B cell (primary cell): Measurements from ENCODE around the gene TEX101. TPM values are rescaled to one million over a fixed set of nuclear protein-coding genes. Genes with fewer than 3 reads are reported as not detected.
"Not testable (repeated sequence)": the region's sequence is repeated elsewhere in the genome, so short reads cannot be mapped to it uniquely, and the experiment has no call there.

ENCODE experiments used
- ATAC-seq: fragments of 200-7000 bp; cut with Tn5 transposase; one replicate; pipeline ENCODE4 v1.10.0; 2021; ENCODE audit warnings: low read depth, mild to moderate bottlenecking, moderate number of reproducible peaks, moderate library complexity
- CTCF ChIA-PET: fragments of 350-600 bp; sonication (Branson Sonifier 250); formaldehyde crosslinking; loops from one replicate; lab custom pipeline; 2021; ENCODE audit warnings: antibody characterized with exemption, inconsistent platforms; lab: Charles Lee
- POLR2A ChIA-PET: fragments of 350-600 bp; sonication (Branson Sonifier 250); formaldehyde crosslinking; loops from one replicate; lab custom pipeline; 2021; ENCODE audit warnings: antibody characterized with exemption; lab: Charles Lee
- DNase-seq: peaks from one replicate; pipeline ENCODE4 v3.0.0; 2013
- H2AFZ ChIP-seq: 2 replicates; pipeline ENCODE4 v1.6.1; 2012; ENCODE audit warnings: mild to moderate bottlenecking, low read depth, low read length; ENCODE audit not compliant: insufficient read depth, poor library complexity, severe bottlenecking
- H3K27ac ChIP-seq, 2 donors: 1 replicate in 1 of 2; 2 replicates in 1 of 2; pipeline ENCODE4 v1.5.1; 2012 to 2013; ENCODE audit warnings: low read length in 2 of 2, mild to moderate bottlenecking in 2 of 2, moderate library complexity in 1 of 2
- H3K27me3 ChIP-seq, 4 experiments: fragments of 200-600 bp in 1 of 4; sonication (generic) in 1 of 4; replicated peaks in 1 of 4; 1 replicate in 2 of 4; 2 replicates in 2 of 4; pipeline versions ENCODE4 v1.6.1 to v1.7.0; 2013 to 2016; ENCODE audit warnings: low read length in 3 of 4, mild to moderate bottlenecking in 2 of 4, mixed read lengths in 1 of 4, moderate library complexity in 1 of 4; ENCODE audit not compliant: insufficient read depth in 4 of 4, control insufficient read depth in 3 of 4; ENCODE audit errors: control extremely low read depth in 1 of 4
- H3K36me3 ChIP-seq, 2 experiments: replicated peaks in 1 of 2; 1 replicate in 1 of 2; 2 replicates in 1 of 2; pipeline versions ENCODE4 v1.6.1 to v1.7.1; 2013; ENCODE audit warnings: low read length in 1 of 2; ENCODE audit not compliant: insufficient read depth in 2 of 2, control insufficient read depth in 1 of 2; ENCODE audit errors: control extremely low read depth in 1 of 2, extremely low read depth in 1 of 2
- H3K4me1 ChIP-seq, 2 donors: fragments of 200-600 bp in 1 of 2; sonication (generic) in 1 of 2; 1 replicate in 1 of 2; 2 replicates in 1 of 2; pipeline versions ENCODE4 v1.5.1 to v1.6.1; 2013 to 2017; ENCODE audit warnings: low read length in 2 of 2; ENCODE audit not compliant: control insufficient read depth in 2 of 2, insufficient read depth in 2 of 2
- H3K4me2 ChIP-seq: replicated peaks from 2 replicates; pipeline ENCODE3; 2012; ENCODE audit warnings: mild to moderate bottlenecking, low read depth, low read length; ENCODE audit not compliant: poor library complexity, severe bottlenecking
- H3K4me3 ChIP-seq, 5 experiments: fragments of 200-600 bp in 1 of 5; sonication (generic) in 1 of 5; 1 replicate in 3 of 5; 2 replicates in 2 of 5; pipeline versions ENCODE4 v1.5.1 to v1.7.0; 2011 to 2016; ENCODE audit warnings: low read length in 4 of 5, mild to moderate bottlenecking in 4 of 5, low read depth in 2 of 5, control low read depth in 1 of 5, moderate library complexity in 1 of 5; ENCODE audit not compliant: insufficient read depth in 1 of 5; ENCODE audit errors: control extremely low read depth in 1 of 5, extremely low read depth in 1 of 5
- H3K79me2 ChIP-seq: fragments of 200-600 bp; sonication (generic); one replicate; pipeline ENCODE4 v1.6.0; 2016; ENCODE audit warnings: low read length; ENCODE audit not compliant: control insufficient read depth, insufficient read depth
- H3K9ac ChIP-seq: fragments of 200-600 bp; sonication (generic); 2 replicates; pipeline ENCODE4 v1.6.1; 2017; ENCODE audit warnings: mild to moderate bottlenecking, low read length, moderate library complexity
- H3K9me3 ChIP-seq, 3 donors: one replicate each; pipeline versions ENCODE4 v1.6.1 to v1.7.1; 2013; ENCODE audit warnings: low read length in 2 of 3; ENCODE audit not compliant: control insufficient read depth in 2 of 3, insufficient read depth in 1 of 3; ENCODE audit errors: control extremely low read depth in 1 of 3
- H4K20me1 ChIP-seq: 2 replicates; pipeline ENCODE4 v1.6.0; 2012; ENCODE audit warnings: mild to moderate bottlenecking, low read length; ENCODE audit not compliant: insufficient read depth, control insufficient read depth, poor library complexity, severe bottlenecking
- H3K27ac Mint-ChIP-seq: one replicate; pipeline ENCODE4 v1.8.0; 2021; ENCODE audit warnings: mixed read lengths
- H3K27me3 Mint-ChIP-seq: one replicate; pipeline ENCODE4 v1.8.0; 2021; ENCODE audit warnings: mixed read lengths
- H3K4me1 Mint-ChIP-seq: one replicate; pipeline ENCODE4 v1.8.0; 2021; ENCODE audit warnings: mixed read lengths
- H3K4me3 Mint-ChIP-seq: one replicate; pipeline ENCODE4 v1.8.0; 2021; ENCODE audit warnings: mixed read lengths
- H3K9me3 Mint-ChIP-seq: one replicate; pipeline ENCODE4 v1.8.0; 2022; ENCODE audit warnings: mixed read lengths; ENCODE audit not compliant: insufficient read depth
- CTCF ChIP-seq: fragments of 200-600 bp; IDR thresholded peaks from one replicate; pipeline ENCODE4 v1.8.0; 2022; ENCODE audit warnings: antibody characterized with exemption, mild to moderate bottlenecking
- EZH2 ChIP-seq: IDR thresholded peaks from 2 replicates; pipeline ENCODE4 v1.6.1; 2012; ENCODE audit warnings: borderline replicate concordance, low read depth, mild to moderate bottlenecking, moderate library complexity, low read length; ENCODE audit not compliant: insufficient read depth, poor library complexity, severe bottlenecking
- WGBS: methylation state at CpG from one replicate; pipeline ENCODE4 v1.1.5; 2013; ENCODE audit warnings: missing lambda C conversion rate; ENCODE audit not compliant: insufficient coverage; 5-methylcytosine and 5-hydroxymethylcytosine counted together
- intact Hi-C: fragments of 100-400 bp; cut with micrococcal nuclease; formaldehyde crosslinking; loops from one replicate; pipeline ENCODE4 v1.10.0; 2022
- polyA plus RNA-seq: library from polyadenylated mRNA; depleted of rRNA; stranded (reverse); fragments of >200 nt; gene quantifications from 2 replicates; pipeline ENCODE4 v1.2.3, GENCODE V29; 2012
- total RNA-seq, 2 donors: library from RNA; stranded (reverse); fragments of 120-200 nt in 1 of 2; gene quantifications; 1 replicate in 1 of 2; 2 replicates in 1 of 2; pipeline versions ENCODE4 v1.2.3 to v1.2.4, GENCODE V29; 2013 to 2022

TEX101 gene
- total and polyA plus RNA-seq, 2 donors (not counting 1 experiment from before 2014, with no cell fraction given) = not detected

GRCh38 chr19:43441716-43442115 lies 27.0 kb downstream of the TEX101 start:
- H3K79me2 ChIP-seq = no peaks in the 10 kb centered on the region
- H3K27me3 ChIP-seq = no peaks in the 10 kb centered on the region
- DNase-seq (no peak), ATAC-seq (no peak)
- Mint-ChIP-seq H3K27ac (no peak overlapping the region), H3K9me3 (no peaks in the 10 kb centered on the region), H3K4me1 (peaks cover 29% of the 10 kb centered on the region), H3K27me3 (no peaks in the 10 kb centered on the region), H3K4me3 (no peak overlapping the region)
- POLR2A ChIA-PET = interaction anchor here (0.6 kb wide), 1 partner anchor 9 kb away, joined by 3 read pairs; no protein-coding TSS in a partner anchor
- no peak for TF ChIP-seq CTCF
- no peak for TF ChIP-seq EZH2
- peaks cover 22 to 28% of the 10 kb centered on the region in 2 donors for H3K4me1 ChIP-seq
- H3K36me3 ChIP-seq = no peaks in the 10 kb centered on the region
- CTCF ChIA-PET = interaction anchor here (1.3 to 18.4 kb wide), 2 partner anchors 10 to 81 kb away, joined by 4 to 644 read pairs; partner anchors contain the start of gene ETHE1
- no peak overlapping the region for H3K9ac ChIP-seq
- H4K20me1 ChIP-seq = no peaks in the 10 kb centered on the region
- no peak overlapping the region for H2AFZ ChIP-seq
- no peak overlapping the region for H3K4me3 ChIP-seq
- intact Hi-C loops = loop anchor here (10.0 kb wide), 1 partner anchor 343 kb away; the partner anchor contains the start of gene KCNN4
- 50% methylated on average over 1 of the region's 3 CpGs for WGBS
- H3K4me2 ChIP-seq = no peak overlapping the region
- peaks cover 0 to 7% (median 0%) of the 10 kb centered on the region in 3 donors for H3K9me3 ChIP-seq
- no peak overlapping the region for H3K27ac ChIP-seq

- intact Hi-C loops = loop anchor here (10.0 kb wide), 1 partner anchor 341 kb away; the partner anchor contains the start of gene KCNN4
- CTCF ChIA-PET = interaction anchor here (1.8 to 18.4 kb wide), 3 partner anchors 13 to 78 kb away, joined by 8 to 644 read pairs (median 50); partner anchors contain the start of gene ETHE1
- H3K27me3 ChIP-seq, H2AFZ ChIP-seq, H3K79me2 ChIP-seq, H4K20me1 ChIP-seq, H3K9me3 Mint-ChIP-seq, DNase-seq, POLR2A ChIA-PET, H3K4me3 Mint-ChIP-seq, H3K27ac ChIP-seq, H3K27ac Mint-ChIP-seq, H3K4me2 ChIP-seq, H3K9me3 ChIP-seq, H3K36me3 ChIP-seq, ATAC-seq, H3K4me3 ChIP-seq, H3K27me3 Mint-ChIP-seq, H3K9ac ChIP-seq: not testable (repeated sequence)
- H3K4me1 Mint-ChIP-seq = peaks cover 18% of the 10 kb centered on the region
- peaks cover 6 to 16% of the 10 kb centered on the region in 2 donors for H3K4me1 ChIP-seq
- 100% methylated on average over 9 of the region's 9 CpGs for WGBS
Observed at GRCh38 chr19:43444091-43444490, 29.4 kb downstream of the TEX101 start.
